Dermis blood vessel endothelial cell (primary cell): ENCODE measurements around the gene ZNF281. TPM values are rescaled to one million over a fixed set of nuclear protein-coding genes. Genes with fewer than 3 reads are reported as not detected.
"Not testable (repeated sequence)": the region's sequence is repeated elsewhere in the genome, so short reads cannot be mapped to it uniquely, and the experiment has no call there.

Experiments
- DNase-seq: peaks from one replicate; pipeline ENCODE4 v3.0.0; 2010
- total RNA-seq: library from RNA; depleted of rRNA; stranded (reverse); fragments of >200 nt; gene quantifications from 2 replicates; pipeline ENCODE4 v1.2.3, GENCODE V29; 2014

The ZNF281 gene
- total RNA-seq, 1 donor from 2014 or later = 23.5 TPM

DNA sequence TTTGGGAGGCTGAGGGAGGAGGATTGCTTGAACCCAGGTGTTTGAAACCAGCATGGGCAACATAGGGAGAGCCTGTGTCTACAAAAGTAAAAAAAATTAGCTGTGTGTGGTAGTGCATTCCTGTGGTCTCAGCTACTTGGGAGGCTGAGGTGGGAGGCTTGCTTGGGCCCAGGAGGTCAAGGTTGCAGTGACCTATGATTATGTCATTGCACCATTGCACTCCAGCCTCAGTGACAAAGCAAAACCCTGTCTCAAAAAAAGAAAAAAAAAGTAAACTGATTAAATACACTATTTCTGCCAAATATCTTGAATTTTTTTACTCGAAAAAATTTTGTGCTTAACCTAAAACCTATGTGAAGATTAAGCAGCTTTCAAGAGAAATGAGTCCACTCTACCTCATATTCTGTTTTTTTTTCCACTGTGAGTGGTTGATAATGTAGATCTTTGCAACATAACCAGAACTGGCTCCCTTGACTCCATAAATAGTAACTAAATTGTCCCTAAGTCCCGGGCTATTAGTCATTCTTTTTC is 19.4 kb upstream of the ZNF281 start:
- DNase-seq = no peak

- DNase-seq = peak; percentile 47
Measured at GRCh38 chr1:200428482-200429205, 18.8 kb upstream of the ZNF281 start.

- DNase-seq = no peak
Measured at GRCh38 chr1:200427744-200428143, 17.9 kb upstream of the ZNF281 start.

- DNase-seq = no peak
Measured at GRCh38 chr1:200426196-200426595, 16.4 kb upstream of the ZNF281 start.

GRCh38 chr1:200423235-200423634 is 13.4 kb upstream of the ZNF281 start:
- no peak for DNase-seq

GRCh38 chr1:200422211-200422610 is 12.4 kb upstream of the ZNF281 start:
- no peak for DNase-seq

DNA sequence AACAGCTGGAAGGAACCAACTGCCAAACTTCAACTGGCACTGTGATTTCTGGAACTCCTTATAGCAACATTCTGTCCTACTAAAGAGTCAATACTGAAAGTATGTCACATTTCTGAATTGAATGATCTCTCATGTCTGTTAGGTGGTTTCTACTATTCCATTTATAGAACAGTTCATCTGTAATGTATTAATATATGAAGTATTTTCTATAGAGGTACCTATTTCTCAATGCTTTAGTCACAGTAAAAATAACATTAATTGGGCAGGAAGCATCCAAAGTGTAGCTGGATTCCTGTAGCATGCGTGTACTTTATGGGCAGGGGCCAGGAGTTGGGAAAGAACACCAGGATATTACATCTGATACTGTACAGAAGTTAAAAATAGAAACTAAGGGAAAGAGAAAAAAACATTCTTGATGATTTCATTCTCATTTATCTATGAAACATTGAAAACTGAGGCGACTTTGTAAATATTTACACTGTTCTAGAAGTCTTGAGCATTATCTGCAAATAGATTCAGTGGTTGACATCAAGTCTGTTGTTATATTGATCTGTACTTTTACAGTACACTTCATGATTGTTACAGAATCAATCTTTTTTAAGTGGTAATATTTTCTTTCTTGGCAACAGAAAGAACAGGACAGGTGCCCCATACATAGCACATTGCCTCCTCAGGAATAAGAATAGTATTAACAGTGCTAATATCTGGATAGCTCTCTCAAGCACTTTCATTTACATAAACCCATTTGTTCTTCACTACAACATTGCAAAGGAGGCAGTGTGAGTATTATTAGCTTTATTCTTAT is 6.2 kb upstream of the ZNF281 start:
- peak; percentile 94 for DNase-seq

DNA sequence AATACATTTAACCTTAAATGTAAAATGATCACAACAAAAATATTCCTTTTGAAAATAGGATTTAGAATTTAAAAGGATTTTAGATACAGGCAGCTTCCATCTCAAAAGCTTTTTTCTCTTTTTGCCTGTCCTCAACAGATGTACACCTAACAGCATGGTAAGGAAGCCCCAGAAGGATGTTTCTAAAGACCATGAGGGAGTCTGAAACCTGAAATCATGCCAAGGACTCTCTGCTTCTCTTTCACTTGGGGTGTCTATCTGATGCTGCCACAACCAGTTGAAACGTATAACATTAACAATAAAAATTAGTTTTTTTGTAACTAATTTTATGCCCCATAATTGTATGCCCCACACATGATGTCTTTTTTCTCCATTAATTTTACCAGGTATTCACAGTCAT is 5.4 kb upstream of the ZNF281 start:
- DNase-seq = peak; percentile 19

DNA sequence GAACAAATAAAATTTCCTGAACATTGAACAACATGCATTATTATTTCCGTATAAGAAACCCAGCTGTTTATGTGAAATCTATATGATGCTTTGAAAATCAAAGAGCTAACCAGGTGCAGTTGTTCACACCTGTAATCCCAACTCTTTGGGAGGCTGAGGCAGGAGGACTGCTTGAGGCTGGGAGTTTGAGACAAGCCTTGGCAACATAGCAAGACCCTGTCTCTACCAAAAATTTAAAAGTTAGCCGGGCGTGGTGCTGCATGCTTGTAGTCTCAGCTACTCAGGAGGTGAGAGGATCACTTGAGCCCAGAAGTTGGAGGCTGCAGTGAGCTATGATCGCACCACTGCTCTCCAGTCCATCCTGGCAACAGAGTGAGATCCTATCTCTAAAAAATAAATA is 4.8 kb upstream of the ZNF281 start:
- no peak for DNase-seq

DNA sequence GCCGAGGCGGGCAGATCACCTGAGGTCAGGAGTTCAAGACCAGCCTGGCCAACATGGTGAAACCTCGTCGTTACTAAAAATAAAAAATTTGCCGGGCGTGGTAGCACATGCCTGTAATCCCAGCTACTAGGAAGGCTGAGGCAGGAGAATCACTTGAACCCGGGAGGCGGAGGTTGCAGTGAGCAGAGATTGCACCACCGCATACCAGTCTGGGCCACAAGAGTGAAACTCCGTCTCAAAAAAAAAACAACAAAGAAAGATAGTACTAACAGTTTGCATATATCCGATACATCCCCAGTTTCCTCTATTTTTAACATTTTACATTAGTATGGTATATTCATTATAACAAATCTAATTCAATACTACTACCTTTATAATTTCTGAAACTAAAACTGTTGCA is 3.9 kb upstream of the ZNF281 start:
- not testable (repeated sequence) for DNase-seq

DNA sequence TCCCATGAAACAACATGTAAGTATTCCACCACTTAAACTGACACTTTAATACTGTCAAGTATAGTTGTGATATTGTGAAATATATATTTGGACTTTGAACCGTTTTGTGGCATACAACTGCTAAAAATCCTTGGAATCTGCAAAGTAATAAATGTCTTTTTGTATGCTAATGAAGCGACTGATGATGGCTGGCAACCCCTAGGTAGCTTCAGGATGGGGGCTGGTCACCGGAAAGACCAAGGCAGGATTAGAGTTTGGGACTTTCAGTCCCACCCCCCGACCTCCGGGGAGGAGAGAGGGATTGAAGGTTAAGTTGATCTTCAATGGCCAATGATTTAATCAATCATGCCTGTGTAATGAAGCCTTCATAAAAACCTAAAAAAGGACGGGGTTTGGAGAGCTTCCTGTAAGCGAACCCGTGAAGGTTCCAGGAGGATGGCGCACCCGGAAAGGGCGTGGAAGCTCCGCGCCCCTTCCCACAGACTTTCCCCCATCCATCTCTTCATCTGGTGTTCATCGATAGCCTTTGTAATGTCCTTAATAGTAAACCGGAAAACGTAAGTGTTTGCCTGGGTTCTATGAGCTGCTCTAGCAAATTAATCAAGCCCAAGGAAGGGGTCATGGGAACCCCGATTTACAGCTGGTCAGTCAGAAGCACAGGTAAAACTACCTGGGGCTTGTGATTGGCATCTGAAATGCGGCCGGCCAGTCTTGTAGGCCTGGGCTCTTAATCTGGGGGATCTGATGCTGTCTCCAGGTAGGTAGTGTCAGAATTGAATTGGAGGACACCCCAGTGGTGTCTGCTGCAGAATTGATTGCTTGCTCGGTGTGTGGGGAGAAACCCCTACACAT is 1.8 kb upstream of the ZNF281 start:
- no peak for DNase-seq

DNA sequence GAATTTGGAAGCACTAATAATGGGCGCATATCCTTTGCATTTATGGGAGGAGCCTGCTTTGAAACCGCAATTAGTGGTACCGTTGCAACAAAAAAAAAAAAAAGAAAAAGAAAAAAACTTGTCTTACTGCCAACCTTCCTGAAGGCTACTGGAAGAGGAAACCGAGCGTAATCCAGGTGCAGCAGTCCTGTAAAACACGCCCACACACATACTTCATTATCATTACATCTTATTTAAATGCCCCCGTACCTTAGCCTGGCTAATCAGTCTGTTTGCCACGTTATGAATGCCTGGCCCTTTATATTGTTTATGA is 686 bp upstream of the ZNF281 start:
- peak; percentile 57 for DNase-seq

GRCh38 chr1:200409203-200409760 is 554 bp downstream of the ZNF281 start:
- DNase-seq = peak; percentile 65

DNA sequence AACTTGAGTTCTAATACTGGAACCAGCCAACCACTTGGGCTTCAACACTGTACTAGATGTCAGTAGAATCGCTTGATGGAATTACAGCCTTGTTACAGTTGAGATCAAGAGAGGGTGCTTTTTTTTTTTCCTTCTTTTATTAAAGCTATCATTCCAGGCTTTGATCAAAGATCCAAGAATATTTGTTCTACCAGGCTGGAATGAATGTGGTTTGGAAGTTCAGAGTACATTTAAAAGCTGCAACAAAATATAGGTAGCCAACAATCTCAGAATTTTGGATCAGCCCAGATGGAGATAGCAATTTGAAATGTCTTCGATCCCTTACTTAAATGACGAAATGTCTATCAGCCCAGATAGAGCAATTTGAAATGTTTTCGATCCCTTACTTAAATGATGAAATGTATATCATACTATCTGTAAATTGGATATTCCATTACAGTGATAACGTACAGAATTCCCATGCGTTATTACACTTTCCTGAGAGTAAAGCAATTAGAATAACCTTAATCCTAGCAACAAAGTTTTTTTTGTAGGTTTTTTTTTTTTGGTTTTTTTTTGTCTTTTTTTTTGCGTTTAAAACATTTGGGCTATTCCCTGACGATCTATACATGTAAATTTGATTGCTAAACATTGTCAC is 3.6 kb downstream of the ZNF281 start:
- DNase-seq = no peak

GRCh38 chr1:200405264-200405663 is 4.6 kb downstream of the ZNF281 start:
- DNase-seq = no peak

- DNase-seq = no peak
Measured at GRCh38 chr1:200401708-200402107, 8.1 kb downstream of the ZNF281 start.

- DNase-seq = no peak
Measured at GRCh38 chr1:200401263-200401662, 8.6 kb downstream of the ZNF281 start.

DNA sequence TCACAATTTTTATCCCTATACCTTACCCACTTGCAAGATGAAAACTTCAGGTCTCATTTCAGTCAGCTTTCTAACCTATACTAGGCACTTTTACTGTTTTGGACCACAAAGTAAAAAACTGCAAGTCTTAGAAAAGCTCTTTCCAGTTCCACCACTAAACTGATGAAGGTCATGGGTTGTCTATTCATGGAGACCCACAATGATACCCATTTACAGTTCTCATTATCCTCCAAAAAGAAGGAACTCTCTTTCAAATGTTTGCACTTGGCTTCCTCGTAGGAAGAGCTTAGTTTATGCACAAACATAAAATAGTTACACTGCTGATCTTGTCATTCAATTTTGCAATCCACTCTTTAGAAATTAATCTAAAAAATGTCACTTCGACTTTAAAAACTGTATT is 9.3 kb downstream of the ZNF281 start:
- DNase-seq = no peak

GRCh38 chr1:200399860-200400259 is 10.0 kb downstream of the ZNF281 start:
- no peak for DNase-seq

GRCh38 chr1:200398373-200398772 is 11.5 kb downstream of the ZNF281 start:
- no peak for DNase-seq

DNA sequence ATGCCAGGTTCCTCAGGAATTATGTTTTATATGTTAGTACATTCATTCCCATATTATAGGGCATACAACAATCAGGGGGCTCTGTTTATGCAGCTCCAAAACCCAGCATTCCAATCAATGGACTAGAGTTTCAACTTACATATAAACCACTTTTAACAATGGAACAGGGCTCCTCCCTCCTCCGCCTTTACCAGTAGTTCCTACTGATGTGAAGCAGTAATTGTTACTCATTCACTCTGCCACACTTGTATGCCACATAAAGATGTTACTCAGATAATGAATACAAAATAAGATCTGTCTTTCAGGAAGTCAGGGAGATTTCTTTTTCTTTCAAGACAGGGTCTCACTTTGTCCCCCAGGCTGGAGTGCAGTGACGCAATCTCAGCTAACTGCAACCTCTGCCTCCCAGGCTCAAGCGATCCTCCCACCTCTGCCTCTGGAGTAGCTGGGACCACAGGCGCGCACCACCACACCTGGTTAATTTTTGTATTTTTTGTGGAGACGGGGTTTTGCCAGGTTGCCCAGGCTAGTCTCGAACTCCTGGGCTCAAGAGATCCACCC is 17.1 kb downstream of the ZNF281 start:
- DNase-seq = no peak

- no peak for DNase-seq
Measured at GRCh38 chr1:200391747-200392146, 18.1 kb downstream of the ZNF281 start.
